Psoas muscle (tissue), 8 donors: ENCODE measurements around the gene CRY2. TPM values are rescaled to one million over a fixed set of nuclear protein-coding genes. Genes with fewer than 3 reads are reported as not detected.
A peak's percentile ranks its signal among the peaks of the same experiment; 100 is the strongest.

Experiments used
- ATAC-seq, 4 donors: fragments of 200-7000 bp; cut with Tn5 transposase; one replicate each; pipeline ENCODE4 v1.9.1; 2020; ENCODE audit warnings: moderate library complexity in 3 of 4, mild to moderate bottlenecking in 2 of 4
- DNase-seq, 2 donors: peaks; one replicate each; pipeline ENCODE4 v3.0.0-alpha.2; 2020
- H3K27ac ChIP-seq: fragments of 200-600 bp; one replicate; pipeline ENCODE4 v1.8.0; 2022
- H3K27me3 ChIP-seq, 3 donors: fragments of 200-600 bp in 1 of 3; one replicate each; pipeline versions ENCODE4 v1.6.1 to v1.8.0; 2013 to 2022; ENCODE audit warnings: low read length in 2 of 3, mild to moderate bottlenecking in 2 of 3, moderate library complexity in 1 of 3; ENCODE audit not compliant: insufficient read depth in 3 of 3
- H3K36me3 ChIP-seq, 2 donors: fragments of 200-600 bp in 1 of 2; one replicate each; pipeline versions ENCODE4 v1.6.1 to v1.8.0; 2013 to 2022; ENCODE audit warnings: low read depth in 1 of 2, mild to moderate bottlenecking in 1 of 2, moderate library complexity in 1 of 2; ENCODE audit not compliant: insufficient read depth in 1 of 2
- H3K4me1 ChIP-seq: fragments of 200-600 bp; one replicate; pipeline ENCODE4 v1.8.0; 2022
- H3K4me3 ChIP-seq: fragments of 200-600 bp; one replicate; pipeline ENCODE4 v1.8.0; 2022; ENCODE audit warnings: mild to moderate bottlenecking
- H3K9me3 ChIP-seq: fragments of 200-600 bp; one replicate; pipeline ENCODE4 v1.8.0; 2022
- WGBS, 3 donors: extraction: QIAGEN DNeasy Blood & Tissue Kit; methylation state at CpG; one replicate each; pipeline versions ENCODE4 v1.1.6 to v1.1.7; 2013; 5-methylcytosine and 5-hydroxymethylcytosine counted together
- intact Hi-C, 2 donors: fragments of 100-400 bp; cut with DNase I; formaldehyde crosslinking; loops; one replicate each; pipeline versions ENCODE4 v1.11.0 to v1.14.2; 2022
- polyA plus RNA-seq, 3 donors: library from polyadenylated mRNA; stranded (reverse); fragments of 200-250 nt; gene quantifications; one replicate each; pipeline ENCODE4 v1.2.3, GENCODE V29; 2013
- total RNA-seq, 4 donors: library from RNA; stranded (reverse); fragmentation: NEBNext Ultra II Directional in 2 of 4; extraction: Animal tissue kit (Norgen Biotek cat#: 25700) in 2 of 4; gene quantifications; one replicate each; pipeline versions ENCODE4 v1.2.1 to v1.2.4, GENCODE V29; 2021 to 2023
- TF ChIP-seq, protein P1 (sequence below): fragments of 200-600 bp; IDR thresholded peaks from one replicate; pipeline ENCODE4 v1.8.0; 2022; ENCODE audit warnings: antibody characterized with exemption
- donor health status: healthy with polysubstance abuse.
- donor health status: DM: no; HTN: no; CAD: no; lungs with moderate emphysema.
- donor health status: Bipolar disorder and iron deficiency.
- donor health status: healthy.
- donor health status: DM: yes; HTN: yes; CAD: no.
- donor health status: DM: no; HTN: no; CAD: no.
- donor health status: DM: no; HTN: no; CAD: no.
- donor health status: DM: yes; HTN: yes; CAD: no.

Gene CRY2
- total and polyA plus RNA-seq, 7 donors = 15.4 to 64.5 (median 30.7) TPM

GRCh38 chr11:45871638-45872037 is 24.4 kb downstream of the CRY2 start:
- H3K4me1 ChIP-seq = no peaks in the 10 kb centered on the region
- ATAC-seq (no peak), DNase-seq (no peak)
- no peaks in the 10 kb centered on the region for H3K9me3 ChIP-seq
- intact Hi-C loops = loop anchor here (5.0 to 10.0 kb wide), 3 partner anchors 46 to 233 kb away; partner anchors contain the start of gene PEX16 (in 1 of the 2)
- TF ChIP-seq, protein P1, sequence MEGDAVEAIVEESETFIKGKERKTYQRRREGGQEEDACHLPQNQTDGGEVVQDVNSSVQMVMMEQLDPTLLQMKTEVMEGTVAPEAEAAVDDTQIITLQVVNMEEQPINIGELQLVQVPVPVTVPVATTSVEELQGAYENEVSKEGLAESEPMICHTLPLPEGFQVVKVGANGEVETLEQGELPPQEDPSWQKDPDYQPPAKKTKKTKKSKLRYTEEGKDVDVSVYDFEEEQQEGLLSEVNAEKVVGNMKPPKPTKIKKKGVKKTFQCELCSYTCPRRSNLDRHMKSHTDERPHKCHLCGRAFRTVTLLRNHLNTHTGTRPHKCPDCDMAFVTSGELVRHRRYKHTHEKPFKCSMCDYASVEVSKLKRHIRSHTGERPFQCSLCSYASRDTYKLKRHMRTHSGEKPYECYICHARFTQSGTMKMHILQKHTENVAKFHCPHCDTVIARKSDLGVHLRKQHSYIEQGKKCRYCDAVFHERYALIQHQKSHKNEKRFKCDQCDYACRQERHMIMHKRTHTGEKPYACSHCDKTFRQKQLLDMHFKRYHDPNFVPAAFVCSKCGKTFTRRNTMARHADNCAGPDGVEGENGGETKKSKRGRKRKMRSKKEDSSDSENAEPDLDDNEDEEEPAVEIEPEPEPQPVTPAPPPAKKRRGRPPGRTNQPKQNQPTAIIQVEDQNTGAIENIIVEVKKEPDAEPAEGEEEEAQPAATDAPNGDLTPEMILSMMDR = no peak
- no peak overlapping the region for H3K27ac ChIP-seq
- no peak overlapping the region for H3K4me3 ChIP-seq
- peaks cover 10 to 100% of the 10 kb centered on the region in 2 donors for H3K36me3 ChIP-seq
- 84 to 95% (median 90%) methylated on average over 2 of the region's 2 CpGs for WGBS, 3 donors
- H3K27me3 ChIP-seq = no peaks in the 10 kb centered on the region

- 66 to 70% (median 67%) methylated on average over 9 of the region's 9 CpGs for WGBS, 3 donors
- intact Hi-C loops = loop anchor here (5.0 to 10.0 kb wide), 3 partner anchors 44 to 232 kb away; partner anchors contain the start of gene PEX16 (in 1 of the 2)
- TF ChIP-seq, protein P1 = peak; percentile 67
- H3K9me3 ChIP-seq = no peaks in the 10 kb centered on the region
- H3K27me3 ChIP-seq = no peaks in the 10 kb centered on the region
- ATAC-seq (peak; percentile 80 to 88 (median 86)), DNase-seq (peak; percentile 51 to 66)
- H3K27ac ChIP-seq = no peak overlapping the region
- no peak overlapping the region for H3K4me3 ChIP-seq
- H3K36me3 ChIP-seq = peaks cover 10 to 100% of the 10 kb centered on the region in 2 donors
- H3K4me1 ChIP-seq = no peaks in the 10 kb centered on the region
These were observed 25.5 kb downstream of the CRY2 start for GRCh38 chr11:45872651-45873356.

DNA sequence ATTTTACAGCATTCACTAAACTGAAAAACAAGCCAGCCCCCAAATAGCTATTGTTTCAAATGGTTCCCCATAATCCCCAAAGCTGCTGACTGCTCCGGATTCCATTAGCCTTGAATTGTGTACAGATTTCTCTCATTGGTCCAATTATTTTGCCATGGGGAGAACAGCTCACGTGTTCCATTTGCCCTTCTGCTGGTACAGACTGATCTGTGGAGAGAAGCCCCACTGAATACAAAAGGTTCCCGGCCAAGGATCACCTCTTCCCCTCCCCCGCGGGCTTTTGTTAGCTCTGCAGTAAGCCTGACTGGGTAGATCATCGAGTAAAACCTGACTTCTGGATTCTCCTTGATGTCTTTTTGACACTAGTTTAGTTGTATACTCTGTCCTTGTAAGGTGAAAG is 29.1 kb downstream of the CRY2 start:
- ATAC-seq (no peak), DNase-seq (no peak)
- TF ChIP-seq, protein P1 = no peak
- Histone ChIP-seq H3K9me3 (no peaks in the 10 kb centered on the region), H3K4me3 (no peak overlapping the region), H3K4me1 (no peaks in the 10 kb centered on the region), H3K27me3 (no peaks in the 10 kb centered on the region), H3K36me3 (peaks cover 2 to 97% of the 10 kb centered on the region in 2 donors), H3K27ac (no peak overlapping the region)
- intact Hi-C loops = loop anchor here in 1 of 2 donors (10.0 kb wide), 1 partner anchor 228 kb away; no protein-coding TSS in a partner anchor
- WGBS, 3 donors = 54 to 66% (median 59%) methylated on average over 6 of the region's 6 CpGs

DNA sequence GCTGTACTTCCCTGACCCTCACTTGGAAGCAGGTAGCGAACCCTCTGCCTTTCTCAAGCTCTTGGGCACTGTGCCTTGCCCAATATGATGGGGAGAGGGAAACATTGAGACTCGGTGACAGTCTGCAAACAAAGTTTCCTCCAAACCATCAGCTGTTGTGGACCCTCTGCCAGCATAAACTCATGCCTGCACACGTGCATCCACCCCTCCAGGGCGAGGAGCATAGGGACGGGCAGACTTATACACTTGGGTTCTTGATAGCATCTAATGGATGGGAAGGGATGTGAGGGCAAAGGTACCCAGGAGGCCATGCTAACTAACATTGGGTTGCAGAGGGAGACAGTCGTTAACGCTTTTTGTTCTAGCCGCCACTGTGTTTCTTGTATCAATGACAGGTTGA is 29.9 kb downstream of the CRY2 start:
- 81 to 84% (median 82%) methylated on average over 8 of the region's 8 CpGs for WGBS, 3 donors
- H3K27me3 ChIP-seq = no peaks in the 10 kb centered on the region
- H3K4me1 ChIP-seq = no peaks in the 10 kb centered on the region
- intact Hi-C loops = loop anchor here in 1 of 2 donors (10.0 kb wide), 1 partner anchor 228 kb away; no protein-coding TSS in a partner anchor
- TF ChIP-seq, protein P1 = no peak
- H3K36me3 ChIP-seq = peaks cover 2 to 97% of the 10 kb centered on the region in 2 donors
- H3K27ac ChIP-seq = no peak overlapping the region
- ATAC-seq = no peak
- H3K4me3 ChIP-seq = no peak overlapping the region
- no peaks in the 10 kb centered on the region for H3K9me3 ChIP-seq
- DNase-seq = no peak
